K562 (cell line): ENCODE data around the gene RAP2B. TPM values are rescaled to one million over a fixed set of nuclear protein-coding genes. Genes with fewer than 3 reads are reported as not detected.

ENCODE experiments used
- CC2D1A ChIP-seq: fragments of 450-650 bp; IDR thresholded peaks from 2 replicates; pipeline ENCODE4 v1.6.1; 2017; ENCODE audit warnings: mild to moderate bottlenecking
- CREB5 ChIP-seq: fragments of 250-450 bp; sonication (Bioruptor Pico); IDR thresholded peaks from 2 replicates; pipeline ENCODE4 v1.5.0; 2020; ENCODE audit warnings: mild to moderate bottlenecking
- DDX20 ChIP-seq: fragments of 450-650 bp; IDR thresholded peaks from 2 replicates; pipeline ENCODE4 v1.6.1; 2016; ENCODE audit warnings: missing genetic modification characterization, low read depth, mild to moderate bottlenecking, missing compliant biosample characterization, moderate library complexity
- DIDO1 ChIP-seq: fragments of 450-650 bp; IDR thresholded peaks from 2 replicates; pipeline ENCODE4 v1.6.1; 2016; ENCODE audit warnings: low read depth, missing biosample characterization, missing genetic modification characterization
- ELF2 ChIP-seq: fragments of 250-450 bp; sonication (Bioruptor Pico); IDR thresholded peaks from 2 replicates; pipeline ENCODE4 v1.5.0; 2021; ENCODE audit warnings: mild to moderate bottlenecking
- EP400 ChIP-seq: fragments of 450-650 bp; IDR thresholded peaks from 2 replicates; pipeline ENCODE4 v1.6.1; 2017; ENCODE audit warnings: antibody characterized with exemption, mild to moderate bottlenecking, moderate library complexity
- GTF2E2 ChIP-seq: fragments of 200-800 bp; sonication (Bioruptor generic); IDR thresholded peaks from 2 replicates; pipeline ENCODE4 v1.6.1; 2016; ENCODE audit warnings: missing genetic modification characterization, missing compliant biosample characterization
- HEY1 ChIP-seq: fragments of 250-450 bp; sonication (Bioruptor Pico); IDR thresholded peaks from 2 replicates; pipeline ENCODE4 v1.5.0; 2020; ENCODE audit warnings: mild to moderate bottlenecking, moderate library complexity, borderline replicate concordance
- HMGN3 ChIP-seq: IDR thresholded peaks from 2 replicates; pipeline ENCODE4 v1.6.1; 2011; ENCODE audit warnings: borderline replicate concordance, low read depth, mild to moderate bottlenecking, mixed read lengths, low read length; ENCODE audit not compliant: insufficient read length; ENCODE audit errors: extremely low read depth
- HNRNPUL1 ChIP-seq: fragments of 200-400 bp; formaldehyde crosslinking; IDR thresholded peaks from 2 replicates; pipeline ENCODE4 v1.6.1; 2017; ENCODE audit warnings: low read length
- NFIX ChIP-seq: fragments of 250-450 bp; sonication (Bioruptor Pico); IDR thresholded peaks from 2 replicates; pipeline ENCODE4 v1.4.0; 2020; ENCODE audit warnings: low read depth, mild to moderate bottlenecking, moderate library complexity
- RHOXF2B ChIP-seq: fragments of 250-450 bp; sonication (Bioruptor Pico); conservative IDR thresholded peaks from 2 replicates; pipeline ENCODE4 v1.5.1; 2021
- SETDB1 ChIP-seq: IDR thresholded peaks from one replicate; pipeline ENCODE4 v1.6.1; 2012; ENCODE audit warnings: low read length, control low read depth, inconsistent platforms
- SIN3B ChIP-seq: fragments of 450-650 bp; IDR thresholded peaks from 2 replicates; pipeline ENCODE4 v1.6.1; 2017; ENCODE audit warnings: low read depth, mild to moderate bottlenecking, moderate library complexity
- STAT5A ChIP-seq: IDR thresholded peaks from 2 replicates; pipeline ENCODE4 v1.6.1; 2012; ENCODE audit warnings: low read length, inconsistent platforms, borderline replicate concordance
- TCF15 ChIP-seq: fragments of 250-450 bp; sonication (Bioruptor Pico); IDR thresholded peaks from 2 replicates; pipeline ENCODE4 v1.8.0; 2022; ENCODE audit warnings: moderate library complexity, mild to moderate bottlenecking, inconsistent platforms
- VEZF1 ChIP-seq: fragments of 200-800 bp; sonication (Bioruptor generic); IDR thresholded peaks from 2 replicates; pipeline ENCODE4 v1.6.1; 2017; ENCODE audit warnings: missing genetic modification characterization, missing compliant biosample characterization
- ZBTB1 ChIP-seq: sonication (generic); formaldehyde crosslinking; IDR thresholded peaks from 2 replicates; pipeline ENCODE4 v1.8.1; 2023; ENCODE audit warnings: missing genetic modification reagents, low read depth, mild to moderate bottlenecking, borderline replicate concordance
- ZNF140 ChIP-seq: fragments of 250-450 bp; sonication (Bioruptor Pico); IDR thresholded peaks from 2 replicates; pipeline ENCODE4 v1.8.0; 2021; ENCODE audit warnings: moderate library complexity, mild to moderate bottlenecking, inconsistent platforms
- ZNF165 ChIP-seq: fragments of 250-450 bp; sonication (Bioruptor Pico); IDR thresholded peaks from 2 replicates; pipeline ENCODE4 v1.4.0; 2020; ENCODE audit warnings: borderline replicate concordance
- ZNF174 ChIP-seq: fragments of 250-450 bp; sonication (Bioruptor Pico); IDR thresholded peaks from 2 replicates; pipeline ENCODE4 v1.4.0; 2020; ENCODE audit warnings: mild to moderate bottlenecking
- ZNF668 ChIP-seq: fragments of 250-450 bp; sonication (Bioruptor Pico); IDR thresholded peaks from 2 replicates; pipeline ENCODE4 v1.8.0; 2022; ENCODE audit warnings: mild to moderate bottlenecking, inconsistent platforms
- polyA plus RNA-seq, 8 experiments: library from polyadenylated mRNA; depleted of rRNA in 4 of 8; stranded (reverse) in 5 of 8; unstranded in 3 of 8; fragments of >200 nt; fragmentation: Nextera tagmentation in 2 of 8; fragmentation: Illumina TruSeq in 1 of 8; extraction: Ambion mirVana in 2 of 8; extraction: Trizol in 1 of 8; gene quantifications; 2 replicates each; pipeline versions ENCODE4 v1.2.1 to v1.2.3, GENCODE V29; 2011 to 2014; ENCODE audit warnings: inconsistent platforms in 1 of 8, missing spikeins in 1 of 8
- total RNA-seq, 7 experiments: library from RNA; depleted of rRNA in 6 of 7; stranded (reverse); fragments of >200 nt in 6 of 7; fragmentation: Illumina TruSeq in 2 of 7; extraction: Trizol in 2 of 7; gene quantifications; 2 replicates each; pipeline versions ENCODE4 v1.2.1 to v1.2.3, GENCODE V29; 2011 to 2021; ENCODE audit warnings: low replicate concordance in 1 of 7
- TF ChIP-seq, protein P1 (sequence below), 2 experiments: fragments of 450-650 bp; IDR thresholded peaks; 2 replicates each; pipeline ENCODE4 v1.6.1; 2016
- TF ChIP-seq, protein P2 (sequence below): fragments of 250-450 bp; sonication (Bioruptor Pico); IDR thresholded peaks from 2 replicates; pipeline ENCODE4 v1.6.1; 2021; ENCODE audit warnings: mild to moderate bottlenecking
- TF ChIP-seq, protein P3 (sequence below): fragments of 450-650 bp; IDR thresholded peaks from 2 replicates; pipeline ENCODE4 v1.6.1; 2016; ENCODE audit warnings: low read depth, mild to moderate bottlenecking, moderate library complexity

RAP2B gene
- total and polyA plus RNA-seq, 9 of the 15 experiments (the other 6 are each of a cell fraction or from before 2014, with no cell fraction given): 9.4 to 31.2 (median 15.8) TPM

GRCh38 chr3:153161138-153161713 lies 800 bp upstream of the RAP2B start (continued):
- TF ChIP-seq, protein P1, sequence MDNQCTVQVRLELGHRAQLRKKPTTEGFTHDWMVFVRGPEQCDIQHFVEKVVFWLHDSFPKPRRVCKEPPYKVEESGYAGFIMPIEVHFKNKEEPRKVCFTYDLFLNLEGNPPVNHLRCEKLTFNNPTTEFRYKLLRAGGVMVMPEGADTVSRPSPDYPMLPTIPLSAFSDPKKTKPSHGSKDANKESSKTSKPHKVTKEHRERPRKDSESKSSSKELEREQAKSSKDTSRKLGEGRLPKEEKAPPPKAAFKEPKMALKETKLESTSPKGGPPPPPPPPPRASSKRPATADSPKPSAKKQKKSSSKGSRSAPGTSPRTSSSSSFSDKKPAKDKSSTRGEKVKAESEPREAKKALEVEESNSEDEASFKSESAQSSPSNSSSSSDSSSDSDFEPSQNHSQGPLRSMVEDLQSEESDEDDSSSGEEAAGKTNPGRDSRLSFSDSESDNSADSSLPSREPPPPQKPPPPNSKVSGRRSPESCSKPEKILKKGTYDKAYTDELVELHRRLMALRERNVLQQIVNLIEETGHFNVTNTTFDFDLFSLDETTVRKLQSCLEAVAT (IDR thresholded peaks at IDR 0.05): peak in 1 of 2 experiments; percentile 40; a peak in 2 of 4 replicates
- TF ChIP-seq ZNF165 (CRISPR knock-in tag) (no peak), HMGN3 (no peak), HEY1 (CRISPR knock-in tag) (no peak), VEZF1 (CRISPR knock-in tag) (peak; percentile 74), DDX20 (tag) (no peak), EP400 (peak; percentile 41; the same call in 1 of the 2 replicates), SIN3B (0 out of 2 replicates have a peak, but pooled peaks have one; percentile 46), SETDB1 (no peak), ELF2 (CRISPR knock-in tag) (no peak), CC2D1A (peak; percentile 84), ZNF174 (CRISPR knock-in tag) (no peak), NFIX (CRISPR knock-in tag) (no peak), GTF2E2 (tag) (no peak), STAT5A (no peak; the same call in 1 of the 2 replicates), RHOXF2B (no peak), CREB5 (CRISPR knock-in tag) (no peak), HNRNPUL1 (no peak), ZNF668 (no peak), ZBTB1 (CRISPR knock-in tag) (no peak), DIDO1 (tag) (no peak), ZNF140 (CRISPR knock-in tag) (no peak), TCF15 (no peak)
- TF ChIP-seq, protein P2, sequence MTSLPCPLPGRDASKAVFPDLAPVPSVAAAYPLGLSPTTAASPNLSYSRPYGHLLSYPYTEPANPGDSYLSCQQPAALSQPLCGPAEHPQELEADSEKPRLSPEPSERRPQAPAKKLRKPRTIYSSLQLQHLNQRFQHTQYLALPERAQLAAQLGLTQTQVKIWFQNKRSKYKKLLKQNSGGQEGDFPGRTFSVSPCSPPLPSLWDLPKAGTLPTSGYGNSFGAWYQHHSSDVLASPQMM (CRISPR knock-in tag): no peak
- TF ChIP-seq, protein P3, sequence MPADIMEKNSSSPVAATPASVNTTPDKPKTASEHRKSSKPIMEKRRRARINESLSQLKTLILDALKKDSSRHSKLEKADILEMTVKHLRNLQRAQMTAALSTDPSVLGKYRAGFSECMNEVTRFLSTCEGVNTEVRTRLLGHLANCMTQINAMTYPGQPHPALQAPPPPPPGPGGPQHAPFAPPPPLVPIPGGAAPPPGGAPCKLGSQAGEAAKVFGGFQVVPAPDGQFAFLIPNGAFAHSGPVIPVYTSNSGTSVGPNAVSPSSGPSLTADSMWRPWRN: no peak
